Parathyroid adenoma (tissue), 2 donors: Measurements from ENCODE around the gene SORBS1.

Experiments
- H2AFZ ChIP-seq: fragments of 300-600 bp; sonication (generic); one replicate; pipeline ENCODE4 v1.7.0; 2017; ENCODE audit warnings: antibody characterized with exemption, mild to moderate bottlenecking
- H3K27ac ChIP-seq: fragments of 300-600 bp; sonication (generic); one replicate; pipeline ENCODE4 v1.7.0; 2017
- H3K27me3 ChIP-seq: fragments of 300-600 bp; sonication (generic); one replicate; pipeline ENCODE4 v1.7.0; 2017; ENCODE audit warnings: low read length; ENCODE audit not compliant: control insufficient read depth, insufficient read depth
- H3K36me3 ChIP-seq: fragments of 300-600 bp; sonication (generic); one replicate; pipeline ENCODE4 v1.7.0; 2017; ENCODE audit warnings: low read length; ENCODE audit not compliant: control insufficient read depth, insufficient read depth
- H3K4me1 ChIP-seq: fragments of 300-600 bp; sonication (generic); one replicate; pipeline ENCODE4 v1.7.0; 2017; ENCODE audit warnings: control low read depth
- H3K4me2 ChIP-seq: fragments of 300-600 bp; sonication (generic); one replicate; pipeline ENCODE4 v1.7.0; 2017; ENCODE audit warnings: low read length
- H3K4me3 ChIP-seq: fragments of 300-600 bp; sonication (generic); one replicate; pipeline ENCODE4 v1.7.0; 2017; ENCODE audit warnings: low read depth, low read length
- H3K79me2 ChIP-seq: fragments of 300-600 bp; sonication (generic); one replicate; pipeline ENCODE4 v1.7.0; 2017; ENCODE audit warnings: control low read depth
- H3K9ac ChIP-seq: fragments of 300-600 bp; sonication (generic); one replicate; pipeline ENCODE4 v1.7.0; 2017; ENCODE audit warnings: mild to moderate bottlenecking
- H3K9me3 ChIP-seq: fragments of 300-600 bp; sonication (generic); one replicate; pipeline ENCODE4 v1.7.0; 2017; ENCODE audit warnings: low read length; ENCODE audit not compliant: control insufficient read depth
- TF ChIP-seq, protein P1 (sequence below): fragments of 300-600 bp; sonication (generic); IDR thresholded peaks from one replicate; pipeline ENCODE4 v1.7.0; 2017; ENCODE audit warnings: antibody characterized with exemption, mild to moderate bottlenecking
- donor health status: primary hyperparathyroidism.

Gene SORBS1

GRCh38 chr10:95392681-95393164 lies 168.4 kb downstream of the SORBS1 start:
- Histone ChIP-seq H3K27me3 (no peaks in the 10 kb centered on the region), H3K9ac (no peak overlapping the region), H3K36me3 (no peaks in the 10 kb centered on the region), H3K27ac (no peak overlapping the region), H3K4me2 (no peak overlapping the region), H2AFZ (no peak overlapping the region), H3K4me3 (no peak overlapping the region), H3K4me1 (no peaks in the 10 kb centered on the region), H3K79me2 (no peaks in the 10 kb centered on the region), H3K9me3 (no peaks in the 10 kb centered on the region)
- TF ChIP-seq, protein P1, sequence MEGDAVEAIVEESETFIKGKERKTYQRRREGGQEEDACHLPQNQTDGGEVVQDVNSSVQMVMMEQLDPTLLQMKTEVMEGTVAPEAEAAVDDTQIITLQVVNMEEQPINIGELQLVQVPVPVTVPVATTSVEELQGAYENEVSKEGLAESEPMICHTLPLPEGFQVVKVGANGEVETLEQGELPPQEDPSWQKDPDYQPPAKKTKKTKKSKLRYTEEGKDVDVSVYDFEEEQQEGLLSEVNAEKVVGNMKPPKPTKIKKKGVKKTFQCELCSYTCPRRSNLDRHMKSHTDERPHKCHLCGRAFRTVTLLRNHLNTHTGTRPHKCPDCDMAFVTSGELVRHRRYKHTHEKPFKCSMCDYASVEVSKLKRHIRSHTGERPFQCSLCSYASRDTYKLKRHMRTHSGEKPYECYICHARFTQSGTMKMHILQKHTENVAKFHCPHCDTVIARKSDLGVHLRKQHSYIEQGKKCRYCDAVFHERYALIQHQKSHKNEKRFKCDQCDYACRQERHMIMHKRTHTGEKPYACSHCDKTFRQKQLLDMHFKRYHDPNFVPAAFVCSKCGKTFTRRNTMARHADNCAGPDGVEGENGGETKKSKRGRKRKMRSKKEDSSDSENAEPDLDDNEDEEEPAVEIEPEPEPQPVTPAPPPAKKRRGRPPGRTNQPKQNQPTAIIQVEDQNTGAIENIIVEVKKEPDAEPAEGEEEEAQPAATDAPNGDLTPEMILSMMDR, result no peak

DNA sequence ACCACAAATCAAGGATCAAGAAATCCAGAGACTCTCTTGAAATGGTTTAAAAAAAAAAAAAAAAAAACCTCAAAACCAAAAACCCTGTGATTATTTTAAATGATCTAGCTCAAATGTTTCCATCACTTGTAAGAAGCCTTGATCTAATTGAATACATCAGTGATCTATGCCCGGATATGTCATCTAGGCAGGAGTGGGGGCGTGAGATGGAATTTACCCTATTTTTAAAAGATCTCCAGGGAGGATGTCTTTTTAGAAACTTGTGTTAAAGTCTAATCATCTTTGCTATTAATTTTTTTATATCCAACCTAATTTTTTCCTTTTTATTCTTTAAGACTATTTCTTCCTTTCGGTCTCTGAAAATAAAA lies 169.0 kb downstream of the SORBS1 start:
- Histone ChIP-seq H3K4me2 (no peak overlapping the region), H3K9me3 (no peaks in the 10 kb centered on the region), H3K27me3 (no peaks in the 10 kb centered on the region), H3K9ac (no peak overlapping the region), H3K27ac (no peak overlapping the region), H2AFZ (no peak overlapping the region), H3K79me2 (no peaks in the 10 kb centered on the region), H3K4me3 (no peak overlapping the region), H3K36me3 (no peaks in the 10 kb centered on the region), H3K4me1 (no peaks in the 10 kb centered on the region)
- TF ChIP-seq, protein P1, result no peak

GRCh38 chr10:95391581-95392216 lies 169.5 kb downstream of the SORBS1 start:
- TF ChIP-seq, protein P1, result no peak
- Histone ChIP-seq H3K4me2 (no peak overlapping the region), H3K9me3 (no peaks in the 10 kb centered on the region), H3K4me1 (no peaks in the 10 kb centered on the region), H3K36me3 (no peaks in the 10 kb centered on the region), H3K9ac (no peak overlapping the region), H2AFZ (no peak overlapping the region), H3K4me3 (no peak overlapping the region), H3K27me3 (no peaks in the 10 kb centered on the region), H3K79me2 (no peaks in the 10 kb centered on the region), H3K27ac (no peak overlapping the region)

- Histone ChIP-seq H3K36me3 (no peaks in the 10 kb centered on the region), H3K9me3 (no peaks in the 10 kb centered on the region), H3K4me3 (no peak overlapping the region), H3K9ac (no peak overlapping the region), H2AFZ (no peak overlapping the region), H3K4me2 (no peak overlapping the region), H3K79me2 (no peaks in the 10 kb centered on the region), H3K27ac (no peak overlapping the region), H3K27me3 (no peaks in the 10 kb centered on the region), H3K4me1 (no peaks in the 10 kb centered on the region)
- TF ChIP-seq, protein P1, result no peak
These were observed 170.0 kb downstream of the SORBS1 start for GRCh38 chr10:95391164-95391563.

DNA sequence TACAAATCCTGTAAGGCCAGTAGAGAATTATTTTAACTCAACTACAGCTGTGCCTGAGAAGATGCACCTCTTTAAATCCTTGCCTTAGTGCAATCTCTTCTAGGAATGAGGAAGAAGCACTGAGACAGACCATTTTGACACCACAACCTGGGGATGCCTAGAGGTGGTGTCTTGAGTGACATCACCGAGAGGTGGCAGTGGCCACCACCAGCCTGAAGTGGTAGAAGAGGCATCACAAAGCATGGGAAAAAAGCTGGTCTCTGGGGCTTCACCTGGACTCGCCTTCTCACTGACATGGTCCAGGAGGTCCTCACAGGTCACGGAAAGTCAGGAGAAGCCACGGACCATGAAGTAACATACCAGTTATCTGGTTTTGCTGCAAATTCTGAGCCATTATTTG lies 171.2 kb downstream of the SORBS1 start:
- no peak overlapping the region for H2AFZ ChIP-seq
- H3K27me3 ChIP-seq, result no peaks in the 10 kb centered on the region
- no peak overlapping the region for H3K9ac ChIP-seq
- no peaks in the 10 kb centered on the region for H3K79me2 ChIP-seq
- H3K36me3 ChIP-seq, result no peaks in the 10 kb centered on the region
- no peaks in the 10 kb centered on the region for H3K9me3 ChIP-seq
- H3K4me1 ChIP-seq, result no peaks in the 10 kb centered on the region
- no peak overlapping the region for H3K4me3 ChIP-seq
- no peak overlapping the region for H3K27ac ChIP-seq
- no peak overlapping the region for H3K4me2 ChIP-seq
- TF ChIP-seq, protein P1, result no peak
